Nephron progenitor cell (in vitro differentiated cells): ENCODE data around the gene STARD10.

ENCODE experiments used
- DNase-seq: peaks from one replicate; pipeline ENCODE4 v3.0.0; 2021
- H3K27ac Mint-ChIP-seq: 2 replicates; pipeline ENCODE4 v1.8.0; 2021; ENCODE audit warnings: mild to moderate bottlenecking, moderate library complexity, mixed read lengths
- H3K27me3 Mint-ChIP-seq: 2 replicates; pipeline ENCODE4 v1.8.0; 2021; ENCODE audit warnings: mild to moderate bottlenecking, low read depth, mixed read lengths; ENCODE audit not compliant: poor library complexity
- H3K36me3 Mint-ChIP-seq: 2 replicates; pipeline ENCODE4 v1.8.0; 2021; ENCODE audit warnings: low read depth, mixed read lengths
- H3K4me1 Mint-ChIP-seq: 2 replicates; pipeline ENCODE4 v1.8.0; 2021; ENCODE audit warnings: mixed read lengths
- H3K4me3 Mint-ChIP-seq: 2 replicates; pipeline ENCODE4 v1.8.0; 2021; ENCODE audit warnings: mild to moderate bottlenecking, moderate library complexity, mixed read lengths
- H3K9me3 Mint-ChIP-seq: 2 replicates; pipeline ENCODE4 v1.8.0; 2021; ENCODE audit warnings: mild to moderate bottlenecking, moderate library complexity, mixed read lengths
- TF ChIP-seq, protein P1 (sequence below): fragments of 200-600 bp; sonication (generic); IDR thresholded peaks from 2 replicates; pipeline ENCODE4 v1.5.0; 2021; ENCODE audit warnings: antibody characterized with exemption

The STARD10 gene

GRCh38 chr11:72773696-72774095, 20.2 kb downstream of the STARD10 start:
- Mint-ChIP-seq H3K36me3 (no peaks in the 10 kb centered on the region), H3K4me3 (no peak overlapping the region), H3K9me3 (no peaks in the 10 kb centered on the region), H3K4me1 (peaks cover 70% of the 10 kb centered on the region), H3K27me3 (no peaks in the 10 kb centered on the region), H3K27ac (peak overlapping the region; percentile 43)
- TF ChIP-seq, protein P1, sequence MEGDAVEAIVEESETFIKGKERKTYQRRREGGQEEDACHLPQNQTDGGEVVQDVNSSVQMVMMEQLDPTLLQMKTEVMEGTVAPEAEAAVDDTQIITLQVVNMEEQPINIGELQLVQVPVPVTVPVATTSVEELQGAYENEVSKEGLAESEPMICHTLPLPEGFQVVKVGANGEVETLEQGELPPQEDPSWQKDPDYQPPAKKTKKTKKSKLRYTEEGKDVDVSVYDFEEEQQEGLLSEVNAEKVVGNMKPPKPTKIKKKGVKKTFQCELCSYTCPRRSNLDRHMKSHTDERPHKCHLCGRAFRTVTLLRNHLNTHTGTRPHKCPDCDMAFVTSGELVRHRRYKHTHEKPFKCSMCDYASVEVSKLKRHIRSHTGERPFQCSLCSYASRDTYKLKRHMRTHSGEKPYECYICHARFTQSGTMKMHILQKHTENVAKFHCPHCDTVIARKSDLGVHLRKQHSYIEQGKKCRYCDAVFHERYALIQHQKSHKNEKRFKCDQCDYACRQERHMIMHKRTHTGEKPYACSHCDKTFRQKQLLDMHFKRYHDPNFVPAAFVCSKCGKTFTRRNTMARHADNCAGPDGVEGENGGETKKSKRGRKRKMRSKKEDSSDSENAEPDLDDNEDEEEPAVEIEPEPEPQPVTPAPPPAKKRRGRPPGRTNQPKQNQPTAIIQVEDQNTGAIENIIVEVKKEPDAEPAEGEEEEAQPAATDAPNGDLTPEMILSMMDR, result no peak
- DNase-seq, result no peak

GRCh38 chr11:72773291-72773690, 20.6 kb downstream of the STARD10 start:
- peak overlapping the region; percentile 43 for H3K27ac Mint-ChIP-seq
- TF ChIP-seq, protein P1, result no peak
- H3K27me3 Mint-ChIP-seq, result no peaks in the 10 kb centered on the region
- H3K36me3 Mint-ChIP-seq, result no peaks in the 10 kb centered on the region
- DNase-seq, result no peak
- H3K9me3 Mint-ChIP-seq, result no peaks in the 10 kb centered on the region
- H3K4me1 Mint-ChIP-seq, result peaks cover 74% of the 10 kb centered on the region
- H3K4me3 Mint-ChIP-seq, result no peak overlapping the region

DNA sequence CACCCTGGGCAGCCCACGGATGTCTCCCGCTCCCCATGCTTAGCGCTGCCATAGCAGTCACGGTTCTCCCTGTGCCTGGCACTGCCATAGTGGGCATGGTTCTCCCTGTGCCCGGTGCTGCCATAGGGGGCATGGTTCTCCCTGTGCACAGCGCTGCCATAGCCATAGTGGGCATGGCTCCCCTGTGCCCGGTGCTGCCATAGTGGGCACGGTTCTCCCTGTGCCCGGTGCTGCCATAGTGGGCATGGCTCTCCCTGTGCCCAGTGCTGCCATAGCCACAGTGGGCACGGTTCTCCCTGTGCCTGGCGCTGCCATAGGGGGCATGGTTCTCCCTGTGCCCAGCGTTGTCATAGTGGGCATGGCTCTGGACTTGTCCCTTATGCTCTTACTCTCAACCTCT, 21.8 kb downstream of the STARD10 start:
- peaks cover 69% of the 10 kb centered on the region for H3K4me1 Mint-ChIP-seq
- no peaks in the 10 kb centered on the region for H3K27me3 Mint-ChIP-seq
- TF ChIP-seq, protein P1, result no peak
- H3K27ac Mint-ChIP-seq, result no peak overlapping the region
- no peak overlapping the region for H3K4me3 Mint-ChIP-seq
- H3K36me3 Mint-ChIP-seq, result no peaks in the 10 kb centered on the region
- no peaks in the 10 kb centered on the region for H3K9me3 Mint-ChIP-seq
- DNase-seq, result no peak

DNA sequence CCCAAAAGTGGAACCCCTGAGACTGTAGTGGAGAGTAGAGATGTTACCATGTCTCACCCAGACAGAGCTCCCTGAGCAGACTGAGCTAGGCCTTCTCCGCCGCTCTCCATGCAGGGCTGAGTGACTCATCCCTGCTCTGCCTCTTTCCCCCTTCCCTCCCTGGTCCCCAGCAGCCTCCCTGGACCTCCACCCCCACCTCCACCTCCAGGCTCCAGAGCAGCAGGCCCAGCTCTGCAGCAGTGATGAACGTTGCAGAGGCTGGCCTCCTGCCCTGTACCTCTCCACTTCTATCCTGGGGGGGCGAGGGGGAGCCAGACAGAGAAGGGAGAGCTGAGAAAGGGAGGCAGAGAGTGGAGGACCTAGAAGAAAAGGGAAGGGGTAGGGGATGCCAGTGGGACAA, 22.3 kb downstream of the STARD10 start:
- no peak for DNase-seq
- H3K27me3 Mint-ChIP-seq, result no peaks in the 10 kb centered on the region
- H3K9me3 Mint-ChIP-seq, result no peaks in the 10 kb centered on the region
- no peak overlapping the region for H3K4me3 Mint-ChIP-seq
- no peak overlapping the region for H3K27ac Mint-ChIP-seq
- TF ChIP-seq, protein P1, result no peak
- H3K36me3 Mint-ChIP-seq, result no peaks in the 10 kb centered on the region
- H3K4me1 Mint-ChIP-seq, result peaks cover 68% of the 10 kb centered on the region

GRCh38 chr11:72770799-72771198, 23.0 kb downstream of the STARD10 start:
- TF ChIP-seq, protein P1, result no peak
- no peak overlapping the region for H3K4me3 Mint-ChIP-seq
- no peak overlapping the region for H3K27ac Mint-ChIP-seq
- H3K36me3 Mint-ChIP-seq, result no peaks in the 10 kb centered on the region
- H3K4me1 Mint-ChIP-seq, result peaks cover 68% of the 10 kb centered on the region
- H3K27me3 Mint-ChIP-seq, result no peaks in the 10 kb centered on the region
- DNase-seq, result no peak
- H3K9me3 Mint-ChIP-seq, result no peaks in the 10 kb centered on the region

GRCh38 chr11:72769680-72770079, 24.2 kb downstream of the STARD10 start:
- DNase-seq, result no peak
- H3K4me1 Mint-ChIP-seq, result peaks cover 57% of the 10 kb centered on the region

More at GRCh38 chr11:72769680-72770079, 24.2 kb downstream of the STARD10 start:
- H3K27me3 Mint-ChIP-seq, result no peaks in the 10 kb centered on the region
- no peaks in the 10 kb centered on the region for H3K36me3 Mint-ChIP-seq
- TF ChIP-seq, protein P1, result no peak
- no peaks in the 10 kb centered on the region for H3K9me3 Mint-ChIP-seq
- H3K27ac Mint-ChIP-seq, result no peak overlapping the region
- H3K4me3 Mint-ChIP-seq, result no peak overlapping the region
